ENCODE results near the gene DHRS7C.

The DHRS7C gene

GRCh38 chr17:9790889-9791876 lies at the start of gene DHRS7C:
Gene DHRS7C, minus strand, starts transcription at chr17:9791592. Its CDS starts 308 bp downstream, at chr17:9791284.
- no peak for TF ChIP-seq CTCF (IDR thresholded peaks at IDR 0.05; ENCODE audit: control insufficient read depth, insufficient read depth, low read depth, low read length, missing control alignments)
- H3K4me3 ChIP-seq (ENCODE audit: control insufficient read depth, low read depth, low read length): no peak within 1 kb of the TSS
- no peak for DNase-seq (ENCODE audit: low read depth)

- no peak overlapping the region for H3K4me3 ChIP-seq (ENCODE audit: control insufficient read depth, low read depth, low read length)
- DNase-seq (ENCODE audit: low read depth): no peak
- TF ChIP-seq CTCF (IDR thresholded peaks at IDR 0.05; ENCODE audit: control insufficient read depth, insufficient read depth, low read depth, low read length, missing control alignments): no peak
Observed at GRCh38 chr17:9839433-9839832, 48.0 kb upstream of the DHRS7C start.

- no peak overlapping the region for H3K4me3 ChIP-seq (ENCODE audit: control insufficient read depth, low read depth, low read length)
- TF ChIP-seq CTCF (IDR thresholded peaks at IDR 0.05; ENCODE audit: control insufficient read depth, insufficient read depth, low read depth, low read length, missing control alignments): no peak
- DNase-seq (ENCODE audit: low read depth): no peak
Observed at GRCh38 chr17:9837551-9838471, 46.4 kb upstream of the DHRS7C start.

- H3K4me3 ChIP-seq (ENCODE audit: control insufficient read depth, low read depth, low read length): no peak overlapping the region
- no peak for DNase-seq (ENCODE audit: low read depth)
- TF ChIP-seq CTCF (IDR thresholded peaks at IDR 0.05; ENCODE audit: control insufficient read depth, insufficient read depth, low read depth, low read length, missing control alignments): no peak
Observed at GRCh38 chr17:9833922-9834321, 42.5 kb upstream of the DHRS7C start.

GRCh38 chr17:9830711-9831110 lies 39.3 kb upstream of the DHRS7C start:
- no peak overlapping the region for H3K4me3 ChIP-seq (ENCODE audit: control insufficient read depth, low read depth, low read length)
- DNase-seq (ENCODE audit: low read depth): no peak
- TF ChIP-seq CTCF (IDR thresholded peaks at IDR 0.05; ENCODE audit: control insufficient read depth, insufficient read depth, low read depth, low read length, missing control alignments): no peak

GRCh38 chr17:9829343-9829742 lies 38.0 kb upstream of the DHRS7C start:
- H3K4me3 ChIP-seq (ENCODE audit: control insufficient read depth, low read depth, low read length): no peak overlapping the region
- DNase-seq (ENCODE audit: low read depth): no peak
- TF ChIP-seq CTCF (IDR thresholded peaks at IDR 0.05; ENCODE audit: control insufficient read depth, insufficient read depth, low read depth, low read length, missing control alignments): no peak

Data from AG09309 (cell line).